GM10266 (cell line): ENCODE results near the gene NMNAT3.

Experiments used
- DNase-seq: peaks from one replicate; pipeline ENCODE4 v3.0.0; 2012; ENCODE audit errors: extremely low spot score
- TF ChIP-seq, protein P1 (sequence below): IDR thresholded peaks from 2 replicates; pipeline ENCODE4 v1.5.1; 2012; ENCODE audit warnings: mild to moderate bottlenecking, low read depth; ENCODE audit not compliant: control insufficient read depth, insufficient read depth; ENCODE audit errors: missing control alignments

NMNAT3 gene

DNA sequence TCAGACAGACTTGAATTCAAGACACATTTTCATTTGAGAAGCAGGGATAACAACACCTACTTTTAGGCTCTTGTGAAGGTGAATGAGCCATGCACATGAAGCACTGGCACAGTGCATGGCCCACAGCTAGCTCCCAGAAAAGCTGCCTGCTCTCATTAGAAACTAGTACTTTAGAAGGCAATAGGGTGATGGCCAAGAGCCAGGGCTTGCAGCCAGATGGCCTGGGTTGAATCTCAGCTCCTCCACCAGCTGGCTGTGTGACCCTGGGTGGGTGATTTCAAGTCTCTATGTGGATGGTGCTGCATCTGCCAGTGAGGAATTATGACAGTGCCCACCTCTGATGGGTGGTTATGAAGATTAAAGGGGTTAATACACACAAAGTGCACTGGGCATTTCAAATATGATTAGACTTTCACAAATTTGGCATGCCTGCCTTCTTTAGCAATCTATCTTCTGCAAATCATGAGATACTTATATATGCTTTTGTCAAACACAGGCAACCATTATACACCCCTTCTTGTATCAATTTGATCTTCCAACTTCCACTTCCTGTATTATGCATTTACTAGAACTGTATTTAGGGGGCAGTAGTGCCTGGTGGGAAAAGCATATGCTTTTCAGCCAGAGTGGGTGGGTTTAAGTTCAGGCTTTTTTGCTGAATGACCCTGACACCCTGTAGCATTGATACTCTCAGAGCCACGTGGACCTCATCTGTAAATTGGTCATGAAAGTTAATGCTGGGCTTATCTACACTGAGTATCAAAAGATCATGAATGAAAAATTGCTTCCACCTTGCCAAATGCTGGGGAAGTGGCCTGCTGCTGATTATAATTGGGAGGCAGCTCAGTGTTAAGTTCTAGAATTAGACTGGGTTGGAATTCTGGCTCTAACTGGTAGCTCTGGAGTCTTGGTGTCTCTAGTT is 103.5 kb downstream of the NMNAT3 start:
- TF ChIP-seq, protein P1, sequence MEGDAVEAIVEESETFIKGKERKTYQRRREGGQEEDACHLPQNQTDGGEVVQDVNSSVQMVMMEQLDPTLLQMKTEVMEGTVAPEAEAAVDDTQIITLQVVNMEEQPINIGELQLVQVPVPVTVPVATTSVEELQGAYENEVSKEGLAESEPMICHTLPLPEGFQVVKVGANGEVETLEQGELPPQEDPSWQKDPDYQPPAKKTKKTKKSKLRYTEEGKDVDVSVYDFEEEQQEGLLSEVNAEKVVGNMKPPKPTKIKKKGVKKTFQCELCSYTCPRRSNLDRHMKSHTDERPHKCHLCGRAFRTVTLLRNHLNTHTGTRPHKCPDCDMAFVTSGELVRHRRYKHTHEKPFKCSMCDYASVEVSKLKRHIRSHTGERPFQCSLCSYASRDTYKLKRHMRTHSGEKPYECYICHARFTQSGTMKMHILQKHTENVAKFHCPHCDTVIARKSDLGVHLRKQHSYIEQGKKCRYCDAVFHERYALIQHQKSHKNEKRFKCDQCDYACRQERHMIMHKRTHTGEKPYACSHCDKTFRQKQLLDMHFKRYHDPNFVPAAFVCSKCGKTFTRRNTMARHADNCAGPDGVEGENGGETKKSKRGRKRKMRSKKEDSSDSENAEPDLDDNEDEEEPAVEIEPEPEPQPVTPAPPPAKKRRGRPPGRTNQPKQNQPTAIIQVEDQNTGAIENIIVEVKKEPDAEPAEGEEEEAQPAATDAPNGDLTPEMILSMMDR, result no peak
- DNase-seq, result no peak

DNA sequence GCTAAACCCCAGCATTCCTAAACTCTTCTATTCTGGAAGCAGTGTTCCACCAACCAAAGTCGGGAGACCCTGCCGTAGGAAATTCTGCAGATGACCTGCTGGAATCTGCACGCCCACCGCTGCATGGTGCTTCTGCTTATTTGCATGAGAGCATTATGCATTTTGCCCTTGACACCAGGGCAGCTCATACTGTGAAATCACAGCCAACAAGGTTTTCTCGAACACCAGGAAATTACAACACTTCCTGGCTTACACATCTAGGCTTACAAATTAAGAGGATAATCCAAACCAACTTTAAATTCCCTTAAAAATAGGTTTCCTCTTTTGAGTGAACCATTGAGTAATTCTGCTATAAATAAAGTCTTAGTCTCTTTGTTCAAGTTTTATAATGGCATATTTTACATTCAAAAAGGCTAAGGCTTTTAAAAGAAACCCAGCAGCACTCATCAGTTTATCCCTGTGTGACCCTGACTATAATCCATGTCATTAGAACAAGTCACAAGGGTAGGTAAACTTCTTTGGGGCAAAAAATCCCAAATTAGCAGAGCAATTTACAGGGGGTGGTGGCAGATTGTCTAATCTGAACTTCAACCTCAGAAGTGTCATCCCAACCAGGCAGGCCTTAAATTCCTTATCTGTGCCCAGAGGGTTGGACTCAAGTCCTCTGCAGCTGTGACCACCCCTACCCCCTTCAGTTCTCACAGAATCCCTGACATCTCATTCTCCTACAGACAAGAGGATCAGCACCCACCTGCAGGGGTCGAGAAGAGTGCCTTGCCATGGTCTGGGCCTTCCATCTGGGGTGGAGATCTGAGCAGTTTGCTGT is 104.7 kb downstream of the NMNAT3 start:
- TF ChIP-seq, protein P1, result no peak
- DNase-seq, result no peak

DNA sequence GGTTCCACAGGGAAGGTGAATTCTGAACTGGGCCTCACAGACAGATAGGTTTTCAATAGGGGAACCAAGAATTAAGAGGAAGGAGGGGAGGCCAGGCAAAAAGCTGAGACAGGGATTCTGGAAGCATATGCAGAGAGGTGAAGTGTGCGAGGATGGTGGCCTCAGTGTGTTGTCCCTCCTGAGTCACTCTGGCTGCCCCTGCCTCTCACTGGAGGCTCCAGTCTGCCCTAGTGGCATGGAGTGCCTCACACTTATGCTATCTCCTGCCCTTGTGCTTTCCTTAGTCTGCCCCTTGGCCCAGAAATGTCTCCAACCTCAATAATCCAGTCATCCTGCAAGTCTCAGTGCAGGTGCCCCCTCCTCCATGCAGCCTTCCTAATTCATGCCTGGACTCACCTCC is 106.1 kb downstream of the NMNAT3 start:
- TF ChIP-seq, protein P1, result no peak
- no peak for DNase-seq

DNA sequence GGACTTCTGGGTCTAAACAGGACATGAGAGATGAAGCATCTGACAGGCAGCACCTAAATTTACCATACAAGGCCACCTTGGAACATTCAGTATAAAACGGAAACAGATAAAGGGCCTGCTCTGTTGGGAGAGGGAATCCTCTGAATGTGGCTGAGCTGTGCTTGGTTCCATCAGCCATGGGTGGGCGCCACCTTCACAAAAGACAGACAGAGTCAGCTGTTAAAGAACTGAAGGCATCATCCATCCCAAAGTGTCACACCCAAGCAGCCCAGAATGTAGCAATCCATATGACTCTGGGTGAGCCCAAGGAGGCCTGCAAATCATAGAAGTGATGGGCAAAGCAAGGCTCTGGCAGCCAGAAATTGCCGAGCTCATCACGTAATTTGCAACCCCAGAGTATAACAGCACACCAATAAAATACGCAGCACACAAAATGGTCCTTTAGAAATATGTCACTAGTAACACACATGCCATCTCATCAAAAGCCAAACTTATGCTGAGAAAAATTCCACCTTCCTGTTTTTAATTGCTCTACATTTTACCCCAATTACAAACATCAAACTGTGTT is 113.4 kb downstream of the NMNAT3 start:
- TF ChIP-seq, protein P1, result peak; percentile 31
- no peak for DNase-seq

DNA sequence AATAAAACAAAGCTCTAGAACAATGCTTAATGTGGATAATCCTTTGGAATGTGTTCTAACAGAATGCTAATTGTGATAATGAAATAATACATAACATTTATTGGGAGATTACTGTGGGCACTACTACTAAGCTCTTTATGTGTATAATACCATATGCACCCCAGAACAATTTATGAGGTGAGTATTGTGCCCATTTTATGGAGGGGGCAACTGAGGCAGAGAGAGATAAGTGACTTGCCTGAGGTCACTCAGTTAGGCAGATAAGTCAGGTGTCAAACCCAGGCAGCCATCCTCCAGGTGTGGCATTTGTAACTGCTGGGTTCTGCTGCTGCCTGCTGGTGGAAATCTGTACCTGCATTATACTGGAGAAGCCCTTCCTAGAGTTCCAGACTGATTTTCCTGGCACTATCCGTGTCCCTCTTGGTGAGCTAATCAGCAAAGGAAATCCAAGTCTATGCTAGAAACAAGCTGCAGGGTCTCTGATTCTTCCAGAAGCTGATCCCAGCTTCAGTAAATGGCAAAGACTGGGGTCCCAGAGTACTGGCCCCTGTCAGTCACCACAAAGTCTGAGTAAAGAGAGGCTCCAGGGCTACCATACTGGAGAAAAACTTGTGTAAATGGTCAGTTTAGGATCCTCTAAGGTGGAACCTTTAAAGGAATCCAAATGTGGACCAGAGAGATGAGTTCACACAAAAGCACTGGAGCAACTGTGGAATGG is 115.7 kb downstream of the NMNAT3 start:
- DNase-seq, result no peak
- TF ChIP-seq, protein P1, result peak; percentile 45

DNA sequence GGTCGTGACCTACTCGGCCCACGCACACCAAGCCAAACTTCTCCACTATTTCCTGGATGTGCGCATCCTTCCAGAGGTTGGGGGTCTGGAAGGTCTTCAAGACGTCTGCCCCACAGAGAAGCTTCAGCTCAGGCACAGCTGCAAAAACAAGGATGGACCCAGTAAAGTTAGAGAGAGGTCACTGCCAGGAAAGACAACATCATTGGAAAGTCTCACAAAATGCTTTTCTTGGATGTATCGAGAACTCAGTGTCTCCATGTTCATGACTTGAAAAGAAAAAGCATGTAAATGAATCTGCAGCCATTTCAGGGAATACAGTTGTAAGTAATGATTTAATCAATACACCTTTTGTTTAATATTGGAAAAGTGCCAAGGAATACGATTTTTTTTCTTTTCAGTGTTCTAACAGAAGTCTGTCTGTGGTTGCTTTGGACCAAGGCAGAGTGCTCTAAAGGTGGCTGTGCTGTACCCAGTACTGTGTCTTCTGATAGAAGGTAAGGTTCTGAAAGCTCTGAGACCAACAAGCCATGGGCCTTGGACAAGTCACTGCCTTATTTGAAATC is 116.4 kb downstream of the NMNAT3 start:
- TF ChIP-seq, protein P1, result no peak
- DNase-seq, result no peak
